GM21515 (cell line): ENCODE measurements around the gene ACSL1.
"Not testable (repeated sequence)": the region's sequence is repeated elsewhere in the genome, so short reads cannot be mapped to it uniquely, and the experiment has no call there.

Source experiments
- ATAC-seq: cut with Tn5 transposase; IDR thresholded peaks from one replicate; pipeline ENCODE4 v1.9.1; 2021; ENCODE audit not compliant: unreplicated experiment

Gene ACSL1

GRCh38 chr4:184843984-184844554 is 18.3 kb upstream of the ACSL1 start:
- ATAC-seq: no peak

- not testable (repeated sequence) for ATAC-seq
Measured at GRCh38 chr4:184839075-184839399, 13.3 kb upstream of the ACSL1 start.

GRCh38 chr4:184838249-184839074 is 12.7 kb upstream of the ACSL1 start:
- no peak for ATAC-seq

GRCh38 chr4:184836613-184837012 is 10.8 kb upstream of the ACSL1 start:
- ATAC-seq: no peak

GRCh38 chr4:184833046-184833838 is 7.5 kb upstream of the ACSL1 start:
- ATAC-seq: no peak

GRCh38 chr4:184831153-184831552 is 5.4 kb upstream of the ACSL1 start:
- no peak for ATAC-seq

GRCh38 chr4:184826691-184827270 is 1.0 kb upstream of the ACSL1 start:
- no peak for ATAC-seq

- peak; percentile 37 for ATAC-seq
Measured at GRCh38 chr4:184825141-184825895, 450 bp downstream of the ACSL1 start.

GRCh38 chr4:184824776-184825084 is 1.0 kb downstream of the ACSL1 start:
- no peak for ATAC-seq

GRCh38 chr4:184824081-184824775 is 1.5 kb downstream of the ACSL1 start:
- ATAC-seq: no peak

- no peak for ATAC-seq
Measured at GRCh38 chr4:184823014-184823413, 2.8 kb downstream of the ACSL1 start.

- no peak for ATAC-seq
Measured at GRCh38 chr4:184822356-184822755, 3.4 kb downstream of the ACSL1 start.

GRCh38 chr4:184821242-184821641 is 4.5 kb downstream of the ACSL1 start:
- ATAC-seq: no peak

- no peak for ATAC-seq
Measured at GRCh38 chr4:184819786-184820185, 6.0 kb downstream of the ACSL1 start.

GRCh38 chr4:184818216-184818564 is 7.6 kb downstream of the ACSL1 start:
- peak; percentile 54 for ATAC-seq

GRCh38 chr4:184817494-184818215 is 8.1 kb downstream of the ACSL1 start:
- peak; percentile 8 for ATAC-seq

- no peak for ATAC-seq
Measured at GRCh38 chr4:184816962-184817361, 8.8 kb downstream of the ACSL1 start.

GRCh38 chr4:184815046-184815877 is 10.5 kb downstream of the ACSL1 start:
- peak; percentile 68 for ATAC-seq

- ATAC-seq: no peak
Measured at GRCh38 chr4:184814686-184815045, 11.1 kb downstream of the ACSL1 start.
